ENCODE results near the gene CDCP1.
A peak's percentile ranks its signal among the peaks of the same experiment; 100 is the strongest.

GRCh38 chr3:45125550-45126026, 20.6 kb downstream of the CDCP1 start:
- TF ChIP-seq, protein P1, sequence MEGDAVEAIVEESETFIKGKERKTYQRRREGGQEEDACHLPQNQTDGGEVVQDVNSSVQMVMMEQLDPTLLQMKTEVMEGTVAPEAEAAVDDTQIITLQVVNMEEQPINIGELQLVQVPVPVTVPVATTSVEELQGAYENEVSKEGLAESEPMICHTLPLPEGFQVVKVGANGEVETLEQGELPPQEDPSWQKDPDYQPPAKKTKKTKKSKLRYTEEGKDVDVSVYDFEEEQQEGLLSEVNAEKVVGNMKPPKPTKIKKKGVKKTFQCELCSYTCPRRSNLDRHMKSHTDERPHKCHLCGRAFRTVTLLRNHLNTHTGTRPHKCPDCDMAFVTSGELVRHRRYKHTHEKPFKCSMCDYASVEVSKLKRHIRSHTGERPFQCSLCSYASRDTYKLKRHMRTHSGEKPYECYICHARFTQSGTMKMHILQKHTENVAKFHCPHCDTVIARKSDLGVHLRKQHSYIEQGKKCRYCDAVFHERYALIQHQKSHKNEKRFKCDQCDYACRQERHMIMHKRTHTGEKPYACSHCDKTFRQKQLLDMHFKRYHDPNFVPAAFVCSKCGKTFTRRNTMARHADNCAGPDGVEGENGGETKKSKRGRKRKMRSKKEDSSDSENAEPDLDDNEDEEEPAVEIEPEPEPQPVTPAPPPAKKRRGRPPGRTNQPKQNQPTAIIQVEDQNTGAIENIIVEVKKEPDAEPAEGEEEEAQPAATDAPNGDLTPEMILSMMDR (IDR thresholded peaks at IDR 0.05), result no peak
- TF ChIP-seq POLR2AphosphoS5 (IDR thresholded peaks at IDR 0.05) (peak in 2 of 3 donors; percentile 80 to 92), EP300 (IDR thresholded peaks at IDR 0.05) (no peak)

All from stomach (tissue), 4 donors.